ENCODE results near the gene WASHC4.
"Not testable (repeated sequence)": the region's sequence is repeated elsewhere in the genome, so short reads cannot be mapped to it uniquely, and the experiment has no call there.

WASHC4 gene

GRCh38 chr12:105183976-105184375 is 76.4 kb downstream of the WASHC4 start:
- not testable (repeated sequence) for H3K4me2 ChIP-seq (ENCODE audit: insufficient read depth, low read length); H3K79me2 ChIP-seq (ENCODE audit: insufficient read depth, low read length); H4K20me1 ChIP-seq (ENCODE audit: insufficient read depth, low read length); H3K4me3 ChIP-seq (ENCODE audit: low read depth in 1 of 2, low read length in 2 of 2); DNase-seq; H3K9me3 ChIP-seq (ENCODE audit: insufficient read depth, low read length, severe bottlenecking); H2AFZ ChIP-seq (ENCODE audit: low read depth, low read length); H3K27ac ChIP-seq (ENCODE audit: low read length); H3K27me3 ChIP-seq (ENCODE audit: insufficient read depth, low read length, poor library complexity); H3K9ac ChIP-seq (ENCODE audit: low read depth, low read length); ATAC-seq (ENCODE audit: insufficient read depth, low read depth); H3K4me1 ChIP-seq (ENCODE audit: insufficient read depth, low read length)
- H3K36me3 ChIP-seq (ENCODE audit: insufficient read depth, low read length) = peaks cover 47% of the 10 kb centered on the region

DNA sequence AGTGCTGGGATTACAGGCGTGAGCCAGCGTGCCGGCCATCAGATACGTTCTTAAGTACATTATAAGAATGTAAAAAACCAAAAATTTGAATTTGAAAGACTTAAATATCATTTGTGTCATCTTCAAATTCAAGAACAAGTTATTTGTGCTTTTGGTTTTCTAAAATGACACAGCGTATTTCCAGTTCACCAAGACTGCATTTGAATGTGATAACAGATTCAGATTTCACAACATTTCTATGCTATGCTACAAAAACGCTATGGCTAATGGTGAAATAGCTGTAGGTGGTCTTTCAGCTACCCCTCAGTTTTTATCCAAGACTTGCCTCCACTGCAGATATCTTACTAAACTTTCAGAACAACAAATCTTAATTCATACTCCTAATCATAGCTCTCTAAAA is 81.8 kb downstream of the WASHC4 start:
- TF ChIP-seq, protein P1, sequence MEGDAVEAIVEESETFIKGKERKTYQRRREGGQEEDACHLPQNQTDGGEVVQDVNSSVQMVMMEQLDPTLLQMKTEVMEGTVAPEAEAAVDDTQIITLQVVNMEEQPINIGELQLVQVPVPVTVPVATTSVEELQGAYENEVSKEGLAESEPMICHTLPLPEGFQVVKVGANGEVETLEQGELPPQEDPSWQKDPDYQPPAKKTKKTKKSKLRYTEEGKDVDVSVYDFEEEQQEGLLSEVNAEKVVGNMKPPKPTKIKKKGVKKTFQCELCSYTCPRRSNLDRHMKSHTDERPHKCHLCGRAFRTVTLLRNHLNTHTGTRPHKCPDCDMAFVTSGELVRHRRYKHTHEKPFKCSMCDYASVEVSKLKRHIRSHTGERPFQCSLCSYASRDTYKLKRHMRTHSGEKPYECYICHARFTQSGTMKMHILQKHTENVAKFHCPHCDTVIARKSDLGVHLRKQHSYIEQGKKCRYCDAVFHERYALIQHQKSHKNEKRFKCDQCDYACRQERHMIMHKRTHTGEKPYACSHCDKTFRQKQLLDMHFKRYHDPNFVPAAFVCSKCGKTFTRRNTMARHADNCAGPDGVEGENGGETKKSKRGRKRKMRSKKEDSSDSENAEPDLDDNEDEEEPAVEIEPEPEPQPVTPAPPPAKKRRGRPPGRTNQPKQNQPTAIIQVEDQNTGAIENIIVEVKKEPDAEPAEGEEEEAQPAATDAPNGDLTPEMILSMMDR (IDR thresholded peaks at IDR 0.05; ENCODE audit: borderline replicate concordance, extremely low read depth, low read length, poor library complexity, severe bottlenecking) = no peak
- TF ChIP-seq EZH2 (IDR thresholded peaks at IDR 0.05; ENCODE audit: borderline replicate concordance, low read depth, low read length, severe bottlenecking) = no peak
- Histone ChIP-seq H3K27me3 (ENCODE audit: insufficient read depth, low read length, poor library complexity) (no peaks in the 10 kb centered on the region), H3K27ac (ENCODE audit: low read length) (no peak overlapping the region), H3K79me2 (ENCODE audit: insufficient read depth, low read length) (no peaks in the 10 kb centered on the region), H3K36me3 (ENCODE audit: insufficient read depth, low read length) (peaks cover 76% of the 10 kb centered on the region), H4K20me1 (ENCODE audit: insufficient read depth, low read length) (no peaks in the 10 kb centered on the region), H3K4me1 (ENCODE audit: insufficient read depth, low read length) (no peaks in the 10 kb centered on the region), H2AFZ (ENCODE audit: low read depth, low read length) (no peak overlapping the region), H3K4me3 (ENCODE audit: low read depth in 1 of 2, low read length in 2 of 2) (no peak overlapping the region), H3K9ac (ENCODE audit: low read depth, low read length) (no peak overlapping the region), H3K4me2 (ENCODE audit: insufficient read depth, low read length) (no peak overlapping the region), H3K9me3 (ENCODE audit: insufficient read depth, low read length, severe bottlenecking) (no peaks in the 10 kb centered on the region)
- ATAC-seq (ENCODE audit: insufficient read depth, low read depth) (no peak), DNase-seq (no peak)

DNA sequence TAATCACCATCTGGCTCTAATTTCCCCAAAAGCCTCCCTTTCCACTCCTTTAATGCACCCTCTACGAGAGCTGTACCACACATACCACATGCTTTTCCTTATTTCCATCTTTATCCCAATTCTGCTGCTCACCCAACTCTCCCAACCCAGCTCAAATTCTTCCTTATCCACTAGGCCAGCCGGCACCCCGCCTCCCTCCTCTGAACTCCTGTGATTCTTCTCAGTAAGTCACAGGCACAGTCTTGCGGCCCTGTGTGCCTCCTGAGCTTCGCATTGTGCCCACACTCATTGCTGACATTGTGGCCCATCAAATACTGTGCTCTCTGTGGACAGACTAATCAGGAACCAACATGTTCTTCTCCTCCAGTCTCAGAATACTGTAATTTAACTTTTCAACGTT is 83.0 kb downstream of the WASHC4 start:
- no peaks in the 10 kb centered on the region for H3K4me1 ChIP-seq (ENCODE audit: insufficient read depth, low read length)
- H4K20me1 ChIP-seq (ENCODE audit: insufficient read depth, low read length) = no peaks in the 10 kb centered on the region
- H3K36me3 ChIP-seq (ENCODE audit: insufficient read depth, low read length) = peaks cover 74% of the 10 kb centered on the region
- H3K4me3 ChIP-seq (ENCODE audit: low read depth in 1 of 2, low read length in 2 of 2) = no peak overlapping the region
- DNase-seq = no peak
- no peaks in the 10 kb centered on the region for H3K79me2 ChIP-seq (ENCODE audit: insufficient read depth, low read length)
- no peak for ATAC-seq (ENCODE audit: insufficient read depth, low read depth)
- H2AFZ ChIP-seq (ENCODE audit: low read depth, low read length) = no peak overlapping the region
- no peak overlapping the region for H3K9ac ChIP-seq (ENCODE audit: low read depth, low read length)
- TF ChIP-seq EZH2 (IDR thresholded peaks at IDR 0.05; ENCODE audit: borderline replicate concordance, low read depth, low read length, severe bottlenecking) = no peak
- TF ChIP-seq, protein P1 (IDR thresholded peaks at IDR 0.05; ENCODE audit: borderline replicate concordance, extremely low read depth, low read length, poor library complexity, severe bottlenecking) = no peak
- H3K4me2 ChIP-seq (ENCODE audit: insufficient read depth, low read length) = no peak overlapping the region
- H3K27ac ChIP-seq (ENCODE audit: low read length) = no peak overlapping the region
- H3K9me3 ChIP-seq (ENCODE audit: insufficient read depth, low read length, severe bottlenecking) = no peaks in the 10 kb centered on the region
- H3K27me3 ChIP-seq (ENCODE audit: insufficient read depth, low read length, poor library complexity) = no peaks in the 10 kb centered on the region

DNA sequence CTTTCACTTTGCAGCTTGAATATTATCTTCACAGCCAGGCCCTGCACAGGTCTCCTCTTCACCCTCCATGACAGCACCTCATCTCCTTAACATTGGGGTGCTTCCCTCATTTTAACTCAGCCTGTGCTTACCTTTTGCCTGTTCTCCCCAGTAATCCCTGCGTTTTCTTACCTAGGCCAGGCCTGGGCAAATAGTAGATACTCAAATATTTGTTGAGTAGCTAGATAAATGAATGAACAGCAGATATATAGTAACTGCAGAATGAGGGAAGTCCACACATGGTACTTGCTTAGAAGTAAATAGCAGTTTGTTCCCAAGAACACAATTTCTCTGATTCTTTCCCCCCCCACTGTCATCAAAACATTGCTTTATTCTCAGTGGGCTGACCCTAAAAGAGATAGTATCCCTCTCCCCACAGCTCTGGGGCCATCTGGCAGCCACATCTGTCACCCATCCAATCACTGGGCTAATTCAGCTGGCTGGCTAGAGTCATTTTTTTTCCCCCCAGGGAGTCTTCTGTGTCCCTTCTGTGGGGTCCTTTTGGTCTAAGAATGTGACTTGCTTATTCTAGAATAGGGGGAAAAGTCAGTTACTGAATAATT is 85.2 kb downstream of the WASHC4 start:
- no peaks in the 10 kb centered on the region for H4K20me1 ChIP-seq (ENCODE audit: insufficient read depth, low read length)
- H2AFZ ChIP-seq (ENCODE audit: low read depth, low read length) = no peak overlapping the region
- H3K9me3 ChIP-seq (ENCODE audit: insufficient read depth, low read length, severe bottlenecking) = no peaks in the 10 kb centered on the region
- H3K4me3 ChIP-seq (ENCODE audit: low read depth in 1 of 2, low read length in 2 of 2) = no peak overlapping the region
- H3K4me1 ChIP-seq (ENCODE audit: insufficient read depth, low read length) = no peaks in the 10 kb centered on the region
- no peaks in the 10 kb centered on the region for H3K27me3 ChIP-seq (ENCODE audit: insufficient read depth, low read length, poor library complexity)
- H3K9ac ChIP-seq (ENCODE audit: low read depth, low read length) = no peak overlapping the region
- TF ChIP-seq, protein P1 (IDR thresholded peaks at IDR 0.05; ENCODE audit: borderline replicate concordance, extremely low read depth, low read length, poor library complexity, severe bottlenecking) = no peak
- no peak for TF ChIP-seq EZH2 (IDR thresholded peaks at IDR 0.05; ENCODE audit: borderline replicate concordance, low read depth, low read length, severe bottlenecking)
- DNase-seq (no peak), ATAC-seq (ENCODE audit: insufficient read depth, low read depth) (no peak)
- H3K36me3 ChIP-seq (ENCODE audit: insufficient read depth, low read length) = peaks cover 68% of the 10 kb centered on the region
- no peak overlapping the region for H3K27ac ChIP-seq (ENCODE audit: low read length)
- no peak overlapping the region for H3K4me2 ChIP-seq (ENCODE audit: insufficient read depth, low read length)
- no peaks in the 10 kb centered on the region for H3K79me2 ChIP-seq (ENCODE audit: insufficient read depth, low read length)
